NAMALWA (cell line): ENCODE measurements around the gene ABCG1.
"Not testable (repeated sequence)": the region's sequence is repeated elsewhere in the genome, so short reads cannot be mapped to it uniquely, and the experiment has no call there.

ENCODE experiments used
- DNase-seq: peaks from one replicate; pipeline ENCODE4 v3.0.0-alpha.2; 2015; ENCODE audit warnings: low spot score

Gene ABCG1

GRCh38 chr21:42218836-42219605 is at the start of gene ABCG1:
TSS of gene ABCG1 (plus strand) at chr21:42219140. CDS start at chr21:42219263, 123 bp downstream.
- peak; percentile 70 for DNase-seq

GRCh38 chr21:42169758-42170157 is 49.2 kb upstream of the ABCG1 start:
- no peak for DNase-seq

GRCh38 chr21:42171091-42172053 is 47.6 kb upstream of the ABCG1 start:
- DNase-seq = no peak

- no peak for DNase-seq
Observed at GRCh38 chr21:42172596-42173483, 46.1 kb upstream of the ABCG1 start.

- DNase-seq = peak; percentile 73
Observed at GRCh38 chr21:42174173-42174572, 44.8 kb upstream of the ABCG1 start.

- DNase-seq = no peak
Observed at GRCh38 chr21:42175110-42175710, 43.7 kb upstream of the ABCG1 start.

- DNase-seq = no peak
Observed at GRCh38 chr21:42176859-42177258, 42.1 kb upstream of the ABCG1 start.

- no peak for DNase-seq
Observed at GRCh38 chr21:42179316-42179715, 39.6 kb upstream of the ABCG1 start.

GRCh38 chr21:42180001-42180400 is 38.9 kb upstream of the ABCG1 start:
- not testable (repeated sequence) for DNase-seq

GRCh38 chr21:42182713-42183371 is 36.1 kb upstream of the ABCG1 start:
- DNase-seq = no peak

GRCh38 chr21:42183374-42184266 is 35.3 kb upstream of the ABCG1 start:
- no peak for DNase-seq

- no peak for DNase-seq
Observed at GRCh38 chr21:42186591-42186990, 32.3 kb upstream of the ABCG1 start.

- DNase-seq = peak; percentile 89
Observed at GRCh38 chr21:42187976-42188653, 30.8 kb upstream of the ABCG1 start.

GRCh38 chr21:42188663-42189062 is 30.3 kb upstream of the ABCG1 start:
- no peak for DNase-seq

- DNase-seq = no peak
Observed at GRCh38 chr21:42189431-42189830, 29.5 kb upstream of the ABCG1 start.

- no peak for DNase-seq
Observed at GRCh38 chr21:42189860-42190485, 29.0 kb upstream of the ABCG1 start.

- no peak for DNase-seq
Observed at GRCh38 chr21:42190486-42190863, 28.5 kb upstream of the ABCG1 start.

GRCh38 chr21:42191064-42191463 is 27.9 kb upstream of the ABCG1 start:
- DNase-seq = no peak
